Measurements from ENCODE around the gene IGF1R.
A peak's percentile ranks its signal among the peaks of the same experiment; 100 is the strongest.
"Not testable (repeated sequence)": the region's sequence is repeated elsewhere in the genome, so short reads cannot be mapped to it uniquely, and the experiment has no call there.

Gene IGF1R

DNA sequence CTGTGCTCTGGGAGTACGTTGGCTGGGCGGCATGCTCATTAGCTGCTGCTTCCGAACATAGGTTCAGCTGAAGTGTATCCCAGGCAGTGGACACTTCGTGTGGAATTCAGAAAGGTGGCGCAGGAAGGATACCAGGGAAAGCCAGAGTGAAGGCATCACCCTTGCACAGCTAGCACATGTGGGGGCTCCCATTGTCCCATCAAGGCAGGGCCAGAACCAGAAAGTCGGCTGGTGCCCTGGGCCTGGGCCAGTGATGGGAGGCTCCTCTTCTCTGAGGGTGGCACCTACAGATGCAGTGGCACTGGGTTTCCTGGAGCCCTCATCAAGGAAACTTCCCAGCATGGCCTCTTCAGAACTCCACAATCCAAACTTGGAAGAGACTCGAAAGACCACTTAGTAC lies 302.7 kb downstream of the IGF1R start:
- DNase-seq, result no peak

DNA sequence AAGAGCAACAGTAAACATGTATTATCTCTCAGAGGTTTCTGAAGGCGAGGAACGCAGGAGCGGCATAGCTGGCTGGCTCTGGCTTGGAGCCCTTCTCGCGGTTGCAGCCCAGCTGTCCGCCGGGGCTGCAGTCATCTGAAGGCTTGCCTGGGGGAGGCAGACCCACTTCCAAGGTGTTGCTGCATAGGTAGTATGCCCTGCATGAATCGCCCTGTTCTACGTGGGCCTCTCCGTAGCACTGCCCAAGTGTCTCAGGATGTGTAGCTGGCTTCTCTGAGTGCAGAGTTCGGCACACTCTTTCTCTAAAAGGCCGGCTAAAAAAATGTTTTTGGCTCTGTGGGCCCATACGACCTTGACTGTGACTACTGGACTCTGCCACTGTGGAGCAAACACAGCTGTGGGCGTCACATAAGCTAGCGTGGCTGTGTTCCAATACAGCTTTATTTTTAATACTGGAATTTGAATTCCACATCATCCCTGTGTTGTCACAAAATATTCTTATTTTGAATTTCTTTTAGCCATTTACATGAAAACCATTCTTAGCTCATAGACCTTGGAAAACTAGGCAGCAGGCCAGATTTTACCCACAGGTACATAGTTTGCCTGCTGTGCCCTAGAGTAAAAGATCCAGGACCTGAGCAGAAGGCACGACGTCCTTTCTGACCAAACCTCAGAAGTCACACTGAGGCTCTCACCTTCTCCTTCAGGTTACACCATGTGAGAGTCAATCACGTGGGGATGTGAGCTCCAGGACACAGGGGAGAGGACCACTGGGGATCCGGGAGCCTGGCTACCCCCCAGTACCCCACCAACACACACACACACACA lies 303.4 kb downstream of the IGF1R start:
- no peak for DNase-seq

DNA sequence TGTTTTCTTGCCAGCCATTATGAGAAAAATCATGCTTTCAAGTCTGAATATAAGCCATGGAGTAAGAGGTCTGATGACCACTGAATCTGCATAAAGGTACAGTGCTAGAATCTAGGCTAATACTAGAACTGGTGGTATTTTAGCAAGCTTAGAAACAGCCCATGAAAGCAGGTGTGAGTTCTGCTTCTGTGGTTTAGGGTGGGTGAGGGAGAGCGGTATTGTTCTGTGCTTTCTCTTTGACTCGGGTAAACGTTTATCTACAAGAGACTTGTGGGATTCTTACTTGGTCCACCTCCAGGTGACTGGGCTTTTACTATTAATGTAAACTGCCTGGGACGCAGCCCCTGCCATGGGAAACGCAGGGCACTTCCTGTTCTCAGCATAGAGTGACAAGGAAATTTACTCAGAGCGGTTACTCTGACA lies 304.1 kb downstream of the IGF1R start:
- peak; percentile 30 for DNase-seq

DNA sequence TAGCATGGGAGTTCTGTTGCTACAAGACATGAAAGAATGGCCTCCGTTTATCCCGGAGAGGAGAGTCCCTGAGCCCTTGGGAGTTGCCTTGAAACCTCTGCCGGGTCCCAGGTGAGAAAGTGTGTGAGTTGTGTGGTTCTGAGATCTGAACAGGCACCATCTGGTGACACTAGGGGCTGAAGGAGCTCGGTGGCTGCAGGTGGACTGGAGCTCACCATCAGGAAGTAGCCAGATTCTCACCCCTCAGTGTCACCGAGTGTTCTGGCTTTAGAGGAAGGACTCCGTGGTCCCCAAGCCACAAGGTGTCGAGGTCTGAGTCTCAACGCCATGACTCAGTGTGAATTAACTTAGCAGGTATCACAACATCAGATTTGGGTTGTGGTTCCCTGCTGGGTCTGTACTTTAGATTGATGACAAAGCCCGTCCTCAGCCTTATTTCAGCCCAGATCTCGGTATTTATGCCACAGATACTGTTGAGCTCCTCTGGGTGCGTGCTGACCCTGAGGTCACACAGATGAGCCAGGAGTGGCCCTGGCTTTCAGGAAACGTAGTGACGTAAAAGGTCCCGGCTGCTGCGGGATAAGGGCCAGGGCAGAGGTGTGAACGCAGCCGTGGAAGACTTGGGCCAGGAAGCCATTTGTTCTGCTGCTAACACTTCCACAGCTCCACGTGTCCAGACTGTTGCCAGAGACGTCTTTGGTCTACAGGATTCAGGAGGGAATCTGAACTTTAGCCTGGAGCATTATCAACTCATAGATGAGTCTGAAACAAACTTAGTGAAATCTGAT lies 304.9 kb downstream of the IGF1R start:
- peak; percentile 52 for DNase-seq

DNA sequence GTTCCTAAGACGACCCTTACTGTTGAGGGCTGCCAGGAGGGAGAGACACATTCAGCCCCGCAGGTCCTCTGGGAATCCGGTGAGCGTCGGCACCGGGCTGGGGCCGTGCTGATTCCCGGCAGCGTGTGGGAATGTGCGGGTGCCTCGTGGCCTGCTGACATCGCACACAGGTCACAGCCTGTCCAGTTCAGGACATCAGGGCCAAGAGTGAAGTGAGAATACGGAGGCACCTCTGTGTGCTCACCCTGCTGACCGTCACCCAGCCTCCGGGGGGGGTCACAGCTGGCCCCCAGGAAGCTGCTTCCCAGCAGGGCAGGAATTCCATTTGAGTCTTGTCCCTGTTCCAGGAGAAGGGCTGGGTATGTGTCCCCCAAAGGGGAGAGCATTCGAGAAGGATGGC lies 305.6 kb downstream of the IGF1R start:
- no peak for DNase-seq

DNA sequence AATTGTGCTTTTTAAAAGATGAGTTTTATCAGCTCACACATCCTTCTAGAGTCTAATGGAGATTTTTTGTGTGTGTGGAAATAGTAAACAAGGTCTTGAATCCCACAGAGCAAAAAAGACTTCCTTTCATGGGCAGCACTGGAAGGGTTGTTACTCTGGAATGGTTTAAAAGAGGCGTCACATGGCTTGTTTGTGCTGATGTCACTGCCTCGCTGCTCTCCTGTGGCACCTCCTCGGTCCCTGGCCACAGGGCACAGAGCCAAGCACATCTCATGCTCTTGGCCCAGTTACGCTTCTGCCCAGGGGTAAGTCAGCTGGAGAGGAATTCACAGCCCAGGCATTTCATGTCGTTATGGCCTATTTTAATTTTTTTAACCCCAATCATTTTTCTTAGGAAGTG lies 306.1 kb downstream of the IGF1R start:
- no peak for DNase-seq

DNA sequence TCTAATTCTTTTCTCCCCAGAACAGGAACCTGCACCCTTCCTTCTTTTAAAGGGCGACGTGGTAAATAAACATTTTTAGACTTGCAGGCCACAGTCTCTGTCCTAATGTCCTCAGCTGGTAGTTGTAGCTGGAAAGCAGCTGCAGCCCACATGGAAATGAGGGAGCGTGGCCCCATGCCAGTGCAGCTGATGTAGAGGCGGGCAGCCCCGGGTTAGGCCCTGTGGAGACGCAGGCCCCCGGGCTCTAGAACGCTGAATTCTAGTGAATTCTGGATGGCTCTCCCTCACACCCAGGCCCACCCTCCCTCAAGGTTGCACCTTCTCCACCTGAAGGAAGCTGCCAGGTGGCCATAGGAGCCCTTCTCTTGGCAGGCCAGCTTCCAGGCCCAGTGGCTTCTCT lies 307.0 kb downstream of the IGF1R start:
- no peak for DNase-seq

DNA sequence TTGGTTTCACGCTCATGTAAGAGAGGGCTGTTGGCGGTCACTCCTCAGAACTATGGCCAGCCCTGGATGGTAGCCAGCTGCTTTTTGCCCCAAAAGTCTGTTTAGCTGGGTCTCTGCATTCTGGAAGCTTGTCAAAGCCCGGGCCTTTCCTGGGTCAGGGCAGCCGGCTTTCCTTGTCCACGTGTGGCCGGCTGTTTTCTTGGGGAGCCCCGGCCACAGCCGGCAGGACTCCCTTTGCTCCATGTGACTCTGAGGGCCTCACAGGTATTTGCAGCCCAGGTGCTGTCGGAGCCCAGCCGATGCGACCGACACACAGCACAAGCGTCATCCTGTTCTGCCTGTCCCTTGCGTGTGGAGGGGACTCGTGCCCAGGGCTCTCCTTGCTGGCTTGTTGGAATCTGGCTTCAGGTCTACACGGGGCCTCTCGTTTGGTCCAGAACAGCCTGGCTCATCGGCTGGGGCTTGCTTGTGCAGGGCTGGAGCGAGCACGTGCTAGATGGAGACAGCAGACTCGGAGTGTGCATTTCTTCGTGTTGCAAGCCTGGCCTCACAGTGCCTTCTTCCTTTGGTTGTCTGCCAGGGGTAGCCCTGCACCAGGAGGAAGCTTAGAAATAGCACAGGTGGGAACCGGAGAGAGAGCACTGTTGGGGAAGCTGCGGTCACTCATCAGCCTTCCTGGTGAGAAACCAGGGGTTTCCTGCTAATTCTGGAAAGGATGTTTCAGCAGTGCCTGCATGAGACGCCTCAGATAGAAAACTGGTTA lies 307.8 kb downstream of the IGF1R start:
- no peak for DNase-seq

DNA sequence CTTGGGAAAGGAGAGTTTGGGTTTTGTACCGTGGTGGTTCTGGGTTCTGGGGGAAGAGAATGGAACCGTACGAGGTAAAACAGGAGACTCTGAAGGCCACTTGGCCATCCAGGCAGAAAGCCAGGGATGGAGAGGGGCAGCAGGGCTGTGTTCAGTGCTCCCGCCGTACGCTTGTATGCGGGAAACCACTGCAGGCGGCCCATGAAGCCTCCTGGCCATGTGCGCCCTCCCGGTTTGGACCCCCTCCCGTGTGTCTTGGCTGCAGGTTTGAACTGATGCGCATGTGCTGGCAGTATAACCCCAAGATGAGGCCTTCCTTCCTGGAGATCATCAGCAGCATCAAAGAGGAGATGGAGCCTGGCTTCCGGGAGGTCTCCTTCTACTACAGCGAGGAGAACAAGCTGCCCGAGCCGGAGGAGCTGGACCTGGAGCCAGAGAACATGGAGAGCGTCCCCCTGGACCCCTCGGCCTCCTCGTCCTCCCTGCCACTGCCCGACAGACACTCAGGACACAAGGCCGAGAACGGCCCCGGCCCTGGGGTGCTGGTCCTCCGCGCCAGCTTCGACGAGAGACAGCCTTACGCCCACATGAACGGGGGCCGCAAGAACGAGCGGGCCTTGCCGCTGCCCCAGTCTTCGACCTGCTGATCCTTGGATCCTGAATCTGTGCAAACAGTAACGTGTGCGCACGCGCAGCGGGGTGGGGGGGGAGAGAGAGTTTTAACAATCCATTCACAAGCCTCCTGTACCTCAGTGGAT lies 308.6 kb downstream of the IGF1R start:
- DNase-seq, result no peak

DNA sequence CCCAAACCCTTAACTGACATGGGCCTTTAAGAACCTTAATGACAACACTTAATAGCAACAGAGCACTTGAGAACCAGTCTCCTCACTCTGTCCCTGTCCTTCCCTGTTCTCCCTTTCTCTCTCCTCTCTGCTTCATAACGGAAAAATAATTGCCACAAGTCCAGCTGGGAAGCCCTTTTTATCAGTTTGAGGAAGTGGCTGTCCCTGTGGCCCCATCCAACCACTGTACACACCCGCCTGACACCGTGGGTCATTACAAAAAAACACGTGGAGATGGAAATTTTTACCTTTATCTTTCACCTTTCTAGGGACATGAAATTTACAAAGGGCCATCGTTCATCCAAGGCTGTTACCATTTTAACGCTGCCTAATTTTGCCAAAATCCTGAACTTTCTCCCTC lies 309.3 kb downstream of the IGF1R start:
- no peak for DNase-seq

DNA sequence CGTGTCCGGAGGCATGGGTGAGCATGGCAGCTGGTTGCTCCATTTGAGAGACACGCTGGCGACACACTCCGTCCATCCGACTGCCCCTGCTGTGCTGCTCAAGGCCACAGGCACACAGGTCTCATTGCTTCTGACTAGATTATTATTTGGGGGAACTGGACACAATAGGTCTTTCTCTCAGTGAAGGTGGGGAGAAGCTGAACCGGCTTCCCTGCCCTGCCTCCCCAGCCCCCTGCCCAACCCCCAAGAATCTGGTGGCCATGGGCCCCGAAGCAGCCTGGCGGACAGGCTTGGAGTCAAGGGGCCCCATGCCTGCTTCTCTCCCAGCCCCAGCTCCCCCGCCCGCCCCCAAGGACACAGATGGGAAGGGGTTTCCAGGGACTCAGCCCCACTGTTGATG lies 309.7 kb downstream of the IGF1R start:
- DNase-seq, result no peak

DNA sequence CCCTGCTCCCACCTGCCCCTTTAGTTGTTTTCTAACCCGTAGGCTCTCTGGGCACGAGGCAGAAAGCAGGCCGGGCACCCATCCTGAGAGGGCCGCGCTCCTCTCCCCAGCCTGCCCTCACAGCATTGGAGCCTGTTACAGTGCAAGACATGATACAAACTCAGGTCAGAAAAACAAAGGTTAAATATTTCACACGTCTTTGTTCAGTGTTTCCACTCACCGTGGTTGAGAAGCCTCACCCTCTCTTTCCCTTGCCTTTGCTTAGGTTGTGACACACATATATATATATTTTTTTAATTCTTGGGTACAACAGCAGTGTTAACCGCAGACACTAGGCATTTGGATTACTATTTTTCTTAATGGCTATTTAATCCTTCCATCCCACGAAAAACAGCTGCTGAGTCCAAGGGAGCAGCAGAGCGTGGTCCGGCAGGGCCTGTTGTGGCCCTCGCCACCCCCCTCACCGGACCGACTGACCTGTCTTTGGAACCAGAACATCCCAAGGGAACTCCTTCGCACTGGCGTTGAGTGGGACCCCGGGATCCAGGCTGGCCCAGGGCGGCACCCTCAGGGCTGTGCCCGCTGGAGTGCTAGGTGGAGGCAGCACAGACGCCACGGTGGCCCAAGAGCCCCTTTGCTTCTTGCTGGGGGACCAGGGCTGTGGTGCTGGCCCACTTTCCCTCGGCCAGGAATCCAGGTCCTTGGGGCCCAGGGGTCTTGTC lies 310.7 kb downstream of the IGF1R start:
- no peak for DNase-seq

DNA sequence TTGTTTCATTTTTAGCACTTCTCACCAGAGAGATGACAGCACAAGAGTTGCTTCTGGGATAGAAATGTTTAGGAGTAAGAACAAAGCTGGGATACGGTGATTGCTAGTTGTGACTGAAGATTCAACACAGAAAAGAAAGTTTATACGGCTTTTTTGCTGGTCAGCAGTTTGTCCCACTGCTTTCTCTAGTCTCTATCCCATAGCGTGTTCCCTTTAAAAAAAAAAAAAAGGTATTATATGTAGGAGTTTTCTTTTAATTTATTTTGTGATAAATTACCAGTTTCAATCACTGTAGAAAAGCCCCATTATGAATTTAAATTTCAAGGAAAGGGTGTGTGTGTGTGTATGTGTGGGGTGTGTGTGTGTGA lies 311.3 kb downstream of the IGF1R start:
- DNase-seq, result no peak

DNA sequence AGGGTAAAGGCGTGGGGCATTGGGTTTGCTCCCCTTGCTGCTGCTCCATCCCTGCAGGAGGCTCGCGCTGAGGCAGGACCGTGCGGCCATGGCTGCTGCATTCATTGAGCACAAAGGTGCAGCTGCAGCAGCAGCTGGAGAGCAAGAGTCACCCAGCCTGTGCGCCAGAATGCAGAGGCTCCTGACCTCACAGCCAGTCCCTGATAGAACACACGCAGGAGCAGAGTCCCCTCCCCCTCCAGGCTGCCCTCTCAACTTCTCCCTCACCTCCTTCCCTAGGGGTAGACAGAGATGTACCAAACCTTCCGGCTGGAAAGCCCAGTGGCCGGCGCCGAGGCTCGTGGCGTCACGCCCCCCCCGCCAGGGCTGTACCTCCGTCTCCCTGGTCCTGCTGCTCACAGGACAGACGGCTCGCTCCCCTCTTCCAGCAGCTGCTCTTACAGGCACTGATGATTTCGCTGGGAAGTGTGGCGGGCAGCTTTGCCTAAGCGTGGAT lies 312.3 kb downstream of the IGF1R start:
- no peak for DNase-seq

DNA sequence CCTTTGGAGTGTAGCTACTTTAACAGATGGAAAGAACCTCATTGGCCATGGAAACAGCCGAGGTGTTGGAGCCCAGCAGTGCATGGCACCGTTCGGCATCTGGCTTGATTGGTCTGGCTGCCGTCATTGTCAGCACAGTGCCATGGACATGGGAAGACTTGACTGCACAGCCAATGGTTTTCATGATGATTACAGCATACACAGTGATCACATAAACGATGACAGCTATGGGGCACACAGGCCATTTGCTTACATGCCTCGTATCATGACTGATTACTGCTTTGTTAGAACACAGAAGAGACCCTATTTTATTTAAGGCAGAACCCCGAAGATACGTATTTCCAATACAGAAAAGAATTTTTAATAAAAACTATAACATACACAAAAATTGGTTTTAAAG lies 315.1 kb downstream of the IGF1R start:
- no peak for DNase-seq

DNA sequence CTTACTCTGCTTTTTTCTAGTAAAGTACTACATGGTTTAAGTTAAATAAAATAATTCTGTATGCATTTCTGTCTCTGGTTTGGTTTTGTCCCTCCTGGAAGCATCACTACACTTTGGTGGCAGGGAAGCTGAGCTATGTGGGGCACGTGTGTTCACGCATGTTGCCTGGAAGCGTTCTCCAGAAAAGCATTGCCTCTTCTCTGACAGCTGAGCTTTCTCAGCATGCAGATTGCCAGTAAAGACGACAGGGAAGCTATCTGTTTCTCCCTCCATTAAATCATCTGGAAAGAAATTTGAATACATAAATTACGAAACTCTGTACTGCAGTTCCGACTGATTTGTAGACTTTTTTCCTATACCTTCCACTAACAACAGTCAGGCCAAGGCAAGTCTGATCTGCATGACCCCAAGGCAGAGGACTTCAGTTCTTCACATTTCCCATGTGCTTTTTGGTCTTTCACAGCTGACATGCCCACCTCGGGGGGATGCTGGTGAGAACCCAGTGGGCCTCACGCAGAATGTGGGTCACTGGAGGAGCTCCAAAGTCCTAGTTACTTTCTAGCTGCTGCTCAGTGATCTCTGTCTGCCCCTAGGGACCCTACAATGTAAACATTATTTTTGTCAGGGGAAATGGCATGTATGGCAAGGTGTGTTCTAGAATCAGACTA lies 316.3 kb downstream of the IGF1R start:
- DNase-seq, result no peak

DNA sequence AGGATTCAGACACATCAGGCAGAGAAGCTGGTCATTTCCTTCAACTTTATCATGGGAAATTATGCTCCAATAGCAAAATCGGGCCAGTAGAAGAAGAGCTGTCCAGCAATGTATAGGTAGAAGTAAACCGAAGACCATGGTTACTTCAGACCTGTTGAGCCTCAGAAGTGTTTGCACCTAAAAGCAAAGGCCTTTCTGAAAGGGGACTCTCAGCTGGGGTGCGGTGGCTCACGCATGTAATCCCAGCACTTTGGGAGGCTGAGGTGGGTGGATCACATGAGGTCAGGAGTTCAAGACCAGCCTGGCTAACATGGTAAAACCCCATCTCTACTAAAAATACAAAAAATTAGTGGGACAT lies 316.8 kb downstream of the IGF1R start:
- not testable (repeated sequence) for DNase-seq

DNA sequence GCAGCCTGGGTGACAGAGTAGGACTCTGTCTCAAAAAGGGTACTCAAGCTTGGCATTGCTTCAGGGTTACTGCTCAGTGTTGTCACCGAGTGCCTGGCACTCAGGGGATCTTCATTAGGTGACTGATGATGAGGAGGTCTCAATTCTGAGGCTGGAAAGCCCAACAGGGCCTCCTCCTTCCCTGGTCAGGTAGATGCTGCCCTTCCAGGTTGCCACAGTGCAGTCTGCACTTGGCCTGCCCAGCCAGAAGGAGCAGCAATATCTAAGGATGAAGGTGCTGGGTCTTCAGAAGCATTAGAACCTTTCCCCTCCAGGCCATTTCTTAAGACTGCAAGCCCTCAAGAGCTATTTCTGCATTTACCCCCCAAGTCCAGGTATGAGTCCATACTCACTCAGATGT lies 317.3 kb downstream of the IGF1R start:
- DNase-seq, result no peak

DNA sequence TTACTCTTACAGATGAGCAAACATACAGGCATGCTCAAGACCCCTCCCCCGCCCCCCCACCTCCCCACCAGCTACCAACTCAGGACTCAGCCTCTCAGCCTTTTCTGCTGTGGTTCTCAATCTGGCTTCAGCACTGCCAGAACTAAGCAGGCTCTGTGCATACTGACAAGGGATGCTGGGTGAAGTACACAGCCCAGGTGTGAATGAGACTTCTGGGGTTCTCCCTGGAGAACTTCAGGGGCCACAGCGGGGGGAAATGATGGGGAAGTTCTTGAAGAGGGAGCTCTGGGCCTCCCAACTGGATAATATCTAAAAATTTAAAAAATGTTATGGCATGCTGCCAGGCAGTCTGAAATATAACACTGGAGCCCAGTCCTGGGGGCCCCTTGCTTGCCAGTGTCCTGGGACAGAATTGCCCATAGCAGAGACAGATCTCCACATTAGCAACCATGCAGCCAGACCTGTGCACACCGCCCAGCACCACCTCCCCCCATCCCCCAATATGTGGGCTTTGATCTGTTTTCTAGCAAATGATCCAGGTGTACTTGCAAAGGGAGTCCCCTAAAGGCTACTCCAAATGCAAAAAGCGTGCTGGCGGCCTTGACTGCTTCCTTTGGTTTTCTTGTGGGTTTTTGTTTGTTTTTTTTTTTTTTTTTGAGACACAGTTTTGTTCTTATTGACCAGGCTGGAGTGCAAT lies 317.9 kb downstream of the IGF1R start:
- no peak for DNase-seq

DNA sequence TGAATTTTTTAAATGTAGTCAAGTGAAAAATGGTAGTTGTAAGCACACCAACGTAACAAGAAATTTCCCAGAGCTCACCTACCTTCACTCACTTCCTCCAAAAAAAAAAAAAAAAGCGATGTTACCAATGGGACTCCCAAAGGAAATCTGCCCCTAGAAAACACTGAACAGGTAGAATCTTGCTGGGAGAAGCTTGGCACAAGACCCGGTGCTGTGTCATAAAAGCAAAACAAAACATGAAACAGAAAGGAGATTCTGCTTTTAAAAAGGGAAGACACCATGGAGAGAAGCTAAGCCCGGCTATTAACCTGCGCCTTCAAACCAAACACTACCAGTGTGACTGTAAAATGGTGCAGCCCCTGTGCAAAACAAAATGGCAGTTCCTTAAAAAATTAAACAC lies 318.8 kb downstream of the IGF1R start:
- no peak for DNase-seq

DNA sequence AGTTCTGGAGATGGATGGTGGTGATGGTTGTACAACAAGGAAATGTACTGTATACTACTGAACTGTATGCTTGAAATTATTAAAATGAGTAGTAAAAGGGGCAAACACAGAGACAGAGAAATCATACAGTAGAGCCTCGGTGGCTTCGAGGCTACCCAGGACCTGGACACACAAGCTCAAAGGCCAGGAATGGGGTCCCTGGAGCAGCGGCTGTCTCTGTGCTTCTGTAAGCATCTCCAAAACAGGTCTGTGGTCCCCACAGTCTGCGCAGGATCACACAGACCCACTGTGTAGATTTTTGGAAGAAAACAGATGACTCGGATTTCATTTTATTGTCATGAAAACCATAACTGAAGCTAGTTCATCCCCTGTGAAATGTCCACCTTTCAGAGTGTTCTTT lies 319.6 kb downstream of the IGF1R start:
- no peak for DNase-seq
